ENCODE results near the gene SUPV3L1. TPM values are rescaled to one million over a fixed set of nuclear protein-coding genes. Genes with fewer than 3 reads are reported as not detected.

Gene SUPV3L1
- total RNA-seq, 1 experiment from 2014 or later: 57.3 TPM

DNA sequence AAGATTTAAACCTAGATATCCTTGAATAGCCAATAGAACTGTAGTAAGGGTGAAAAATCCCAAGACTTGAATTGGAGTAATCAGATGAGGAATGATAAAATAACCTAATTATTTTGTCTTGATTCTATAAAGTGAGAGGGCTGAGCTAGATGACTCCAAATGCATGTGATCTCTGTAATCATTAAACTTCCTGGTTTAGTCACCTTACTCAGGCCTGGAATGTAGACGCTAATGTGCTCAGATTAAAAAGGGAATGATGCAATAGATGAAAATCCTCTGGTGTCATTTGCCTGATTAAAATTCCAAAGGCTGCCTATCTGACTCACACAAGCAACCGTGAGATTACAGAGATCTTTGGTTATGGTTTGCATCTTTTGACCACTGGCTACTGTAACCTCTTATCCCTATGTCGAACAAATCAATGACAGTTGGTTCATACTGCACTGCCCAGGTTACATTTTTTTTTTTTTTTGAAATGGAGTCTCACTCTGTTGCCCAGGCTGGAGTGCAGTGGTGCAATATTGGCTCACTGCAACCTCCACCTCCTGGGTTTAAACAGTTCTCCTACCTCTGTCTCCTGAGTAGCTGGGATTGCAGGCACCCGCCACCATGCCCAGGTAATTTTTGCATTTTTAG, 37.2 kb downstream of the SUPV3L1 start:
- H4K20me1 ChIP-seq (ENCODE audit: control insufficient read depth, insufficient read depth, insufficient read length): no peaks in the 10 kb centered on the region
- H3K27me3 ChIP-seq (ENCODE audit: insufficient read depth, low read length): no peaks in the 10 kb centered on the region
- no peak overlapping the region for H2BK120ac ChIP-seq (ENCODE audit: low read depth, low read length, poor library complexity, severe bottlenecking)
- no peak overlapping the region for H3T11ph ChIP-seq (ENCODE audit: low read length)
- Mint-ChIP-seq H3K9me3 (peaks cover 2 to 5% of the 10 kb centered on the region in 2 experiments; a peak in 3 of 5 replicates), H3K36me3 (ENCODE audit: insufficient read depth in 1 of 3, low read depth in 3 of 3) (peaks cover 0 to 4% (median 0%) of the 10 kb centered on the region in 3 experiments; a peak in 1 of 7 replicates), H3K4me3 (no peak overlapping the region), H3K27me3 (ENCODE audit: low read depth) (no peaks in the 10 kb centered on the region; the same call in 1 of the 2 replicates), H3K27ac (no peak overlapping the region; a peak in 1 of 7 replicates), H3K4me1 (peaks cover 3% of the 10 kb centered on the region in 2 experiments; a peak in 2 of 4 replicates)
- H3K23me2 ChIP-seq (ENCODE audit: insufficient read length, low read depth, low read length, poor library complexity, severe bottlenecking): no peaks in the 10 kb centered on the region
- no peak overlapping the region for H2BK12ac ChIP-seq (ENCODE audit: insufficient read length, low read depth, low read length)
- H3K9me3 ChIP-seq (ENCODE audit: control insufficient read depth, low read depth, low read length): no peaks in the 10 kb centered on the region
- no peak overlapping the region for H2BK20ac ChIP-seq (ENCODE audit: low read depth, low read length, poor library complexity, severe bottlenecking)
- no CpG with 5 or more reads among the region's 4 CpGs for WGBS (ENCODE audit: extremely low coverage, insufficient read length, low lambda C conversion rate)
- no peaks in the 10 kb centered on the region for H3K79me1 ChIP-seq (ENCODE audit: insufficient read depth, low read depth, low read length, poor library complexity, severe bottlenecking)
- H2BK5ac ChIP-seq (ENCODE audit: insufficient read length, low read length): no peak overlapping the region
- no peak overlapping the region for H3K9ac ChIP-seq (ENCODE audit: extremely low read depth, insufficient read length, low read length)
- no peak overlapping the region for H4K91ac ChIP-seq (ENCODE audit: insufficient read length, low read depth, low read length)
- H2AK5ac ChIP-seq (ENCODE audit: insufficient read length, low read length): no peak overlapping the region
- no peak overlapping the region for H3K27ac ChIP-seq (ENCODE audit: insufficient read length, low read depth, low read length)
- H3K23ac ChIP-seq (ENCODE audit: insufficient read length, low read depth, low read length): no peak overlapping the region
- H3K79me2 ChIP-seq (ENCODE audit: insufficient read depth, low read length): no peaks in the 10 kb centered on the region
- no peak overlapping the region for H2BK15ac ChIP-seq (ENCODE audit: low read depth, low read length)
- H3K4ac ChIP-seq (ENCODE audit: low read depth, low read length): no peak overlapping the region
- no peak overlapping the region for H3K56ac ChIP-seq (ENCODE audit: insufficient read length, low read depth, low read length)
- H4K8ac ChIP-seq (replicated peaks; ENCODE audit: insufficient read length, low read depth, low read length): no peak overlapping the region
- H3K18ac ChIP-seq (ENCODE audit: insufficient read length, low read depth, low read length): no peak overlapping the region
- TF ChIP-seq CTCF (conservative IDR thresholded peaks at IDR 0.05): no peak
- H4K5ac ChIP-seq (ENCODE audit: insufficient read length, low read depth, low read length): no peak overlapping the region
- H3K4me2 ChIP-seq (ENCODE audit: insufficient read depth, insufficient read length, low read length): no peak overlapping the region
- H3K14ac ChIP-seq (ENCODE audit: insufficient read depth, low read length): no peak overlapping the region
- no peak for DNase-seq
- H3K4me1 ChIP-seq (ENCODE audit: insufficient read depth, low read length): 0 out of 2 replicates have a peak, but pooled peaks cover under 1% of the 10 kb centered on the region
- no peak overlapping the region for H2AFZ ChIP-seq (ENCODE audit: low read length)

Measured in H9 (cell line).